A673 (cell line): ENCODE results near the gene TRNP1. TPM values are rescaled to one million over a fixed set of nuclear protein-coding genes. Genes with fewer than 3 reads are reported as not detected.

Experiments
- BruUV-seq: library from RNA; stranded (reverse); fragments of 400-500 nt; replicated peaks from 2 replicates; lab custom pipeline; 2021; lab: Mats Ljungman, UMichigan
- CTCF ChIA-PET: fragments of 300-600 bp; sonication (Branson Sonifier 250); formaldehyde crosslinking; loops from one replicate; lab custom pipeline; 2022; ENCODE audit warnings: antibody characterized with exemption; lab: Charles Lee
- POLR2A ChIA-PET: fragments of 300-600 bp; sonication (Branson Sonifier 250); formaldehyde crosslinking; loops from one replicate; lab custom pipeline; 2022; ENCODE audit warnings: antibody characterized with exemption; ENCODE audit not compliant: low non-redundant PET; lab: Charles Lee
- DNase-seq: peaks from one replicate; pipeline ENCODE4 v3.0.0-alpha.2; 2015; ENCODE audit warnings: low spot score
- H3K27ac ChIP-seq: fragments of 200-600 bp; sonication (generic); 2 replicates; pipeline ENCODE4 v1.5.1; 2016; ENCODE audit warnings: mixed run types, low read depth, mild to moderate bottlenecking, mixed read lengths, antibody characterized with exemption, low read length; ENCODE audit not compliant: poor library complexity, severe bottlenecking
- H3K27me3 ChIP-seq: fragments of 200-600 bp; sonication (generic); replicated peaks from 2 replicates; pipeline ENCODE4 v1.6.1; 2017; ENCODE audit warnings: mixed run types, low read depth, mild to moderate bottlenecking, mixed read lengths, antibody characterized with exemption, low read length; ENCODE audit not compliant: insufficient read depth, poor library complexity
- H3K36me3 ChIP-seq: fragments of 200-600 bp; sonication (generic); 2 replicates; pipeline ENCODE4 v1.6.1; 2016; ENCODE audit warnings: mixed run types, mild to moderate bottlenecking, mixed read lengths, antibody characterized with exemption, low read length; ENCODE audit not compliant: insufficient read depth, poor library complexity, severe bottlenecking
- H3K4me1 ChIP-seq: fragments of 200-600 bp; sonication (generic); 2 replicates; pipeline ENCODE4 v1.6.1; 2017; ENCODE audit warnings: mixed run types, mild to moderate bottlenecking, mixed read lengths, antibody characterized with exemption, low read length; ENCODE audit not compliant: insufficient read depth, poor library complexity, severe bottlenecking
- H3K4me3 ChIP-seq: fragments of 200-600 bp; sonication (generic); 2 replicates; pipeline ENCODE4 v1.5.1; 2016; ENCODE audit warnings: low read depth, mixed run types, mild to moderate bottlenecking, mixed read lengths, low read length; ENCODE audit not compliant: poor library complexity, severe bottlenecking
- H3K9me3 ChIP-seq: fragments of 200-600 bp; sonication (generic); 2 replicates; pipeline ENCODE4 v1.6.1; 2016; ENCODE audit warnings: mixed run types, low read depth, mild to moderate bottlenecking, mixed read lengths, antibody characterized with exemption, low read length; ENCODE audit not compliant: poor library complexity, severe bottlenecking
- CTCF ChIP-seq: fragments of 300-800, 200-600 bp; sonication (generic); conservative IDR thresholded peaks from 2 replicates; pipeline ENCODE4 v1.5.1; 2017; ENCODE audit warnings: low read depth, mild to moderate bottlenecking, antibody characterized with exemption, low read length, moderate library complexity, mixed read lengths
- EZH2 ChIP-seq: fragments of 200-600 bp; sonication (generic); IDR thresholded peaks from 2 replicates; pipeline ENCODE4 v1.6.1; 2017; ENCODE audit warnings: borderline replicate concordance, low read depth, mild to moderate bottlenecking, mixed read lengths, antibody characterized with exemption, low read length; ENCODE audit not compliant: poor library complexity, severe bottlenecking
- intact Hi-C: fragments of 100-400 bp; cut with micrococcal nuclease; formaldehyde crosslinking; loops from one replicate; pipeline ENCODE4 v1.10.0; 2022; ENCODE audit not compliant: unreplicated experiment
- total RNA-seq: library from RNA; stranded (reverse); gene quantifications from 2 replicates; pipeline ENCODE4 v1.2.3, GENCODE V29; 2021

TRNP1 gene
- total RNA-seq, 1 experiment from 2014 or later = 1.0 TPM

- no peak overlapping the region for H3K4me3 ChIP-seq
Observed at GRCh38 chr1:27000090-27000816, 6.8 kb downstream of the TRNP1 start.

GRCh38 chr1:27000817-27001460 is 7.4 kb downstream of the TRNP1 start:
- H3K27ac ChIP-seq = no peak overlapping the region
- H3K4me3 ChIP-seq = no peak overlapping the region
- intact Hi-C loops = no loop called here
- H3K4me1 ChIP-seq = peaks cover 23% of the 10 kb centered on the region
- H3K27me3 ChIP-seq = no peaks in the 10 kb centered on the region
- POLR2A ChIA-PET = no interaction called here
- no peak for DNase-seq
- H3K36me3 ChIP-seq = no peaks in the 10 kb centered on the region
- TF ChIP-seq EZH2 (no peak), CTCF (no peak)
- no peaks in the 10 kb centered on the region for H3K9me3 ChIP-seq
- no TSS peak for BruUV-seq
- CTCF ChIA-PET = no interaction called here

More at GRCh38 chr1:27000090-27000816, 6.8 kb downstream of the TRNP1 start:
- Histone ChIP-seq H3K27me3 (peaks cover 2% of the 10 kb centered on the region), H3K9me3 (no peaks in the 10 kb centered on the region), H3K4me1 (peaks cover 18% of the 10 kb centered on the region), H3K27ac (no peak overlapping the region), H3K36me3 (no peaks in the 10 kb centered on the region)
- CTCF ChIA-PET = no interaction called here
- POLR2A ChIA-PET = no interaction called here
- BruUV-seq = no TSS peak
- TF ChIP-seq CTCF (no peak), EZH2 (no peak)
- intact Hi-C loops = no loop called here
- no peak for DNase-seq

- no peak overlapping the region for H3K4me3 ChIP-seq
- CTCF ChIA-PET = no interaction called here
- H3K36me3 ChIP-seq = no peaks in the 10 kb centered on the region
- no peaks in the 10 kb centered on the region for H3K27me3 ChIP-seq
- POLR2A ChIA-PET = no interaction called here
- no peaks in the 10 kb centered on the region for H3K9me3 ChIP-seq
- DNase-seq = peak; percentile 62
- peak overlapping the region; percentile 18 for H3K27ac ChIP-seq
- intact Hi-C loops = no loop called here
- no TSS peak for BruUV-seq
- TF ChIP-seq CTCF (no peak), EZH2 (no peak)
- peaks cover 23% of the 10 kb centered on the region for H3K4me1 ChIP-seq
Observed at GRCh38 chr1:27001570-27002360, 8.3 kb downstream of the TRNP1 start.
